ENCODE results near the gene ATP5PO. TPM values are rescaled to one million over a fixed set of nuclear protein-coding genes. Genes with fewer than 3 reads are reported as not detected.

The ATP5PO gene
- total and polyA plus RNA-seq, 2 of the 8 experiments (the other 6 are each of a cell fraction or from before 2014, with no cell fraction given) = 251 to 267 TPM

DNA sequence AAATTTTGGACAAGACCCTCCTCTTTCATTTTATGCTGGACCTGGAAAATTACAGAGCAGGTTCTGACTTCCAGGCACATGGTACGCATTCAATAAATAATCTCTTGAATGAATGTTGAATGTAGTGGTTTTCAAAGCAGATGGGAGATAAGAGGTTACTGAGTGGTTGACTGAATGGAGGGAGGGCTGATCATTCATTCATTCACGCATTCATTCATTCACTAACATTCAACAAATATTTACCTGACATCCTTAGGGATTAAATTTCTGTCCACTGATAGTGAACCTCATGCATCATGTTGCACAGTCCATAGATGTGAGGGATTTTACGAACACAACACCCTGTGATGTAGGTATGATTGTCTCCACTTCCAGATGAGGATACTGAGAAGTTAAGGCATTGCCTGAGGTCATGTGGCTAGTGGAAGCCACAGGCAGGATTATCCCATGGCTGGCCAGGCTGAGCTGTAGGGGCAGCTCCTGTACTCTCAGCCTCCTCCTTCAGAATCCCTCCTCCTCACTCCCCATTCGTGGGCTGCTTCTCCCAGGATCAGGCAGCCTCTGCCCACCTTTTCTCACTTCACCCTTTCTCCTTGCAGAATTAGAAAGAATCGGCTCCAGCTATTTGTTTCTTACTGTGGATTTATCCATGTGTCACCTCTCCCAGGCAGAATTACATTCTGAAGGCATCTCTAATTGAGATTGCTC lies 48.4 kb upstream of the ATP5PO start:
- H2AFZ ChIP-seq (ENCODE audit: low read length) = no peak overlapping the region
- no peak overlapping the region for H3K14ac ChIP-seq (ENCODE audit: insufficient read length)
- H3K4me2 ChIP-seq (ENCODE audit: insufficient read depth in 1 of 2, low read depth in 2 of 2, low read length in 2 of 2) = no peak overlapping the region
- no peaks in the 10 kb centered on the region for H3K23me2 ChIP-seq (ENCODE audit: low read depth, low read length)
- H3K9me3 ChIP-seq (ENCODE audit: insufficient read depth in 2 of 2, low read depth in 1 of 2, low read length in 1 of 2) = 0 out of 4 replicates have a peak, but pooled peaks cover 0 to 5% of the 10 kb centered on the region in 2 experiments
- CTCF ChIA-PET (ENCODE audit: partially characterized antibody) = interaction anchor here (0.9 to 1.4 kb wide), 2 partner anchors 9 to 40 kb away, joined by 3 to 4 read pairs; no protein-coding TSS in a partner anchor
- H2AK5ac ChIP-seq (ENCODE audit: low read depth, low read length) = no peak overlapping the region
- WGBS, 2 experiments (ENCODE audit: extremely low coverage in 1 of 2, insufficient coverage in 1 of 2, insufficient read length in 1 of 2, insufficient replicate concordance in 2 of 2, low coverage in 1 of 2, low lambda C conversion rate in 2 of 2, missing lambda C conversion rate in 1 of 2) = 88% methylated on average over 5 of the region's 5 CpGs; no CpG with 5 or more reads in 1 of the 2 experiments
- H3K18ac ChIP-seq (ENCODE audit: extremely low read depth, low read length) = no peak overlapping the region
- H4K91ac ChIP-seq (replicated peaks; ENCODE audit: insufficient read length, low read length) = no peak overlapping the region
- no peak overlapping the region for H3K23ac ChIP-seq (ENCODE audit: insufficient read length)
- no peak overlapping the region for H2BK5ac ChIP-seq (ENCODE audit: low read depth, low read length)
- H3K27me3 ChIP-seq (replicated peaks in 1 of 4; ENCODE audit: control insufficient read depth in 3 of 4, extremely low read depth in 1 of 4, insufficient read depth in 3 of 4, low read length in 3 of 4) = no peaks in the 10 kb centered on the region
- no peak overlapping the region for H3K9ac ChIP-seq (replicated peaks in 1 of 4; ENCODE audit: extremely low read depth in 1 of 4, low read depth in 3 of 4, low read length in 3 of 4)
- H3K4me1 ChIP-seq (replicated peaks in 1 of 4; ENCODE audit: control insufficient read depth in 3 of 4, insufficient read depth in 4 of 4, low read length in 3 of 4) = peaks cover 0 to 4% (median 3%) of the 10 kb centered on the region in 4 experiments; a peak in 3 of 7 replicates
- H2BK15ac ChIP-seq (ENCODE audit: low read length) = no peak overlapping the region
- no peaks in the 10 kb centered on the region for H3K36me3 ChIP-seq (ENCODE audit: control insufficient read depth in 2 of 4, insufficient read depth in 4 of 4, low read length in 3 of 4)
- no peak overlapping the region for H4K8ac ChIP-seq (ENCODE audit: extremely low read depth, insufficient read depth, low read length)
- POLR2A ChIA-PET (ENCODE audit: partially characterized antibody) = interaction anchor here (0.7 to 1.0 kb wide), 2 partner anchors 16 to 17 kb away, joined by 3 to 4 read pairs; no protein-coding TSS in a partner anchor
- H2BK120ac ChIP-seq (replicated peaks; ENCODE audit: low read depth, low read length) = no peak overlapping the region
- H3K27ac ChIP-seq (ENCODE audit: low read depth, low read length) = no peak overlapping the region
- no peak overlapping the region for H3K4me3 ChIP-seq (ENCODE audit: extremely low read depth in 1 of 4, insufficient read depth in 2 of 4, low read depth in 3 of 4, low read length in 4 of 4)
- DNase-seq (ENCODE audit: low read depth in 1 of 2, low spot score in 2 of 2) (peak in 1 of 2 experiments; percentile 13), FAIRE-seq (no peak)
- no peak overlapping the region for H4K5ac ChIP-seq (ENCODE audit: insufficient read length, low read depth, low read length)
- no peaks in the 10 kb centered on the region for H4K20me1 ChIP-seq (replicated peaks in 1 of 2; ENCODE audit: control insufficient read depth in 1 of 2, insufficient read depth in 2 of 2, low read length in 2 of 2)
- no peak overlapping the region for H3K56ac ChIP-seq (replicated peaks; ENCODE audit: insufficient read length, low read depth, low read length)
- no peaks in the 10 kb centered on the region for H3K79me1 ChIP-seq (ENCODE audit: low read depth, low read length)
- H3K4ac ChIP-seq (replicated peaks; ENCODE audit: insufficient read length, low read depth, low read length) = no peak overlapping the region
- TF ChIP-seq TEAD4 (IDR thresholded peaks at IDR 0.05; ENCODE audit: low read depth, low read length) (no peak), KDM4A (IDR thresholded peaks at IDR 0.05; ENCODE audit: low read depth, low read length, severe bottlenecking) (no peak), BACH1 (IDR thresholded peaks at IDR 0.05; ENCODE audit: low read length) (no peak), CBX5 (IDR thresholded peaks at IDR 0.05; ENCODE audit: low read depth, low read length) (no peak), PHF8 (conservative IDR thresholded peaks at IDR 0.05; ENCODE audit: low read depth, low read length) (no peak)
- H2BK20ac ChIP-seq (ENCODE audit: low read length) = no peak overlapping the region
- no peak overlapping the region for H2BK12ac ChIP-seq (ENCODE audit: low read depth, low read length)
- no peaks in the 10 kb centered on the region for H3K79me2 ChIP-seq (ENCODE audit: control insufficient read depth in 1 of 2, insufficient read depth in 2 of 2, low read length in 2 of 2)
